Astrocyte of the hippocampus (primary cell): Measurements from ENCODE around the gene SORL1.
A peak's percentile ranks its signal among the peaks of the same experiment; 100 is the strongest.

ENCODE experiments used
- DNase-seq: peaks from one replicate; pipeline ENCODE4 v3.0.0; 2011; ENCODE audit warnings: low read depth, low spot score

SORL1 gene

DNA sequence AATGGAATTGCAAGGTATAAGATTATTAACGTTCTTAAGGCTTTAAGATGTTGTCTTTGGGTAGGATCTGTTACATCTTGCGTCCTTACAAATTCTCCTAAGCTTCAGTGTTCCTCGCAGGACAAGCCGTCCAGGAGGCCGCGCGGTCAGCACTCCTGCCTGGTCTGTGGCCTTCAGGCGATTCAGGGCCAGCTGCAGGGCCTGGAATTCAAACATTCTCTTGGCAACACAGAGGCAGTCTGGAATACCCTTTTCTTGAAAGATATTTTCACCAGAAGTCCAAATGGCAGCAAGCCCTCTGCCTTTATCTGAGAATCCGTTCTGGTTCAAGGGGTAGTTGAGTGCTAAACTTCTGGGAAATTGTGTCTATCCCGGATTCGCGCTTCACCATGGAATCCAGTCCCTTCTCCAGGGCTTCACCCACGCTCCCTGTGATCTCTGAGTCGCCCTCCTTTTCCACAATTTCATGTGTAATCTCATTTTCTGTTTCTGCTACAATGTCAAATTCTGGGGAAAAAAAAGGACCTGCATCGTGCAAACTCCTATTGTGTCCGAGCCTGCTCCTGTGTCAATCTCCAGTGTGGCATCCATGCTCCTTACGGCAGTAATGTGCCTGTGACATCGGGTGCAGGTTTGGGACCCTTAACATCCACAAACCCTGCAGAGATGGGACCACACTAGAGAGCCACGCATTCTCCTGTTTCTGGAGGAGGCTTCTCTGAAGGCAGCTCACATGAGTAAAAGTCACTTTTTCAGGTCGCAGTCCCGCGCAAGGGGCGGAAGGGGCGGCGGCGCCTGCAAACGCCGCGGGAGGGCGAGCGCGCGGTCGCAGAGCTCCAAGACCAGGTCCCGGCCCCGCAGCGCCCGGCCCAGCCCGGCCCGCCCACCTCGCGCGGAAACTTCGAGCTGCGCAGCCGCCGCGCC lies 25.4 kb upstream of the SORL1 start:
- DNase-seq = peak; percentile 56

DNA sequence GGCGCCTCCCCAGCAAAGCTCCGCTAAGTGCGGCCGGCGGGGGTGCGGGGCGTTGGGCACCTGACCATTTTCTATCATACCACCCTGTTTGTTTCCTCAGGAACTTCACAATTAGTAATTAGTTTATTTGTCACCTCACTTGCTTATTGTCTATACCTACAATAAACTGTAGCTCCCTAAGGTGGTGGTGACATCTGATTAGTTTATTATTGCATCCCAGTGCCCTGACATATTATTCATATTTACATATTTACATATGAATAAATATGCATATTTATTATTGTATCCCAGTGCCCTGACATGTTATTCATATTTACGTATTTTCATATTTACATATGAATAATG lies 24.7 kb upstream of the SORL1 start:
- DNase-seq = no peak

DNA sequence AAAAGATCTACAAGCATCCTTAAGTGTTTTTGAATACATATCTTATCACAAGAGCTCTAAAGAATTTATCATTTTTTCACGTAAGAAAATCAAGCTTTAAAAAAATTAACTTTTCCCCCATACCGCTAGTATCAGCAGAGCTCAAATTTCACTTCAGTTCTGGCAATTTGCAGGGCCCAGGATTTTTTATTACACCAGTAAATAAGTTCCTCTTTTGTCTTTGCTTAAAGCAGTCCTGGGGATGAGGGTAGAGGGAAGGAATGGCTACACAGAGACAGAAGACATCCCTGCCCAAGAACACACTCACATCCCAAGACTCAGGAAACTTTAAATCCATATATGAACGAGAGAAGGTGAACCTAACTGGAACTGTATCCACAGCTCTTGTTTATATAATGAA lies 22.6 kb upstream of the SORL1 start:
- no peak for DNase-seq

DNA sequence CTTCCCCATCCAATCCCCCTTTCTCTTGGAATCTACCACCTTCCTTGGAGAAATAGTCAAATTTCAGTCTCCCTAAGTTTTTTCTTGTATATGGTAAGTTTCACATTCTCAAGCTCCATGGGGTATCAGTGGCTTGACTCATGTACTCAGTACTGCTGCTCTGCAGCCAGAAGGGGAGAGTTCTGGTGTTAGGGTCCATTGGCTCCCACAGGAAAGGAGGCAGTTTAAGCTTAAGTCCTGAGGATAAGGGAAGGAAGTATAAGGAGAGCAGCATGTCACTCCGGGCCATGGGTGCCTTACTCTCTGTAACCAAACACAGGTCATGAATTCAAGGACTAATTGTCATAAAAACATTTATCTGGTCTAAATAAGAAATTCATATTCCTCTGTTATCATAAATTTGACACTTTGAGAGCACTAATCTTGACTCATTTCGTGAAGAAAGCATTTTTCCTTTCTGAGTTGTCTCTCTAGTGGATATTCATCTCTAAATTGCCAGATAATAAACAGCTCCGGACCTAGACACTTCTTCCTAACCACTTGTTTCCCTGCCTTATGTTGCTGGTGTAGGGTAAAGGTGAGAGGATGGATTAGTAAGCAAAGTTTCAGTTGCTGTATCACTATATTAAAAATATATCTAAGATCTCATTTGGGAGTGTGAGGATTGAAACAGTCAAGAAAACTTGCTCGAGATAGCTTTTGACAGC lies 20.1 kb upstream of the SORL1 start:
- no peak for DNase-seq

DNA sequence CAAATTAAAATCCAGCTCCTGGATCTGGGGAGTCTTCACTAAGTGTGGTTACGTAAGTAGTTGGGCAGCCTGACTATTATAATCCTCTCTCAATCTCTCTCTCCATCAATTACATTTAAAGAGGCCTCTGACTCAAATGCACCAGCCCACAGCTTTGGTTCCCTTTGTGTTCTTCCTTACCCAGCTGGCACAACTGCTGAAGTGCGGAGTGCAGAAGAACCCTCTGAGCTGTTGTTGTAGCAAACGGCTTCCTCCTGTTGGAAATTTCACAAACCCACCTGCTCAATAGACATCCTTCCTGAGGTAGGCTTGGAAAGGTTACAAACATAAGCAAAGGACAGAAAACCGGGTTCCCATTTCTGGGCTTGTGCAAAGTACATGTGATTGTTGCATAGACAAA lies 17.0 kb upstream of the SORL1 start:
- no peak for DNase-seq

DNA sequence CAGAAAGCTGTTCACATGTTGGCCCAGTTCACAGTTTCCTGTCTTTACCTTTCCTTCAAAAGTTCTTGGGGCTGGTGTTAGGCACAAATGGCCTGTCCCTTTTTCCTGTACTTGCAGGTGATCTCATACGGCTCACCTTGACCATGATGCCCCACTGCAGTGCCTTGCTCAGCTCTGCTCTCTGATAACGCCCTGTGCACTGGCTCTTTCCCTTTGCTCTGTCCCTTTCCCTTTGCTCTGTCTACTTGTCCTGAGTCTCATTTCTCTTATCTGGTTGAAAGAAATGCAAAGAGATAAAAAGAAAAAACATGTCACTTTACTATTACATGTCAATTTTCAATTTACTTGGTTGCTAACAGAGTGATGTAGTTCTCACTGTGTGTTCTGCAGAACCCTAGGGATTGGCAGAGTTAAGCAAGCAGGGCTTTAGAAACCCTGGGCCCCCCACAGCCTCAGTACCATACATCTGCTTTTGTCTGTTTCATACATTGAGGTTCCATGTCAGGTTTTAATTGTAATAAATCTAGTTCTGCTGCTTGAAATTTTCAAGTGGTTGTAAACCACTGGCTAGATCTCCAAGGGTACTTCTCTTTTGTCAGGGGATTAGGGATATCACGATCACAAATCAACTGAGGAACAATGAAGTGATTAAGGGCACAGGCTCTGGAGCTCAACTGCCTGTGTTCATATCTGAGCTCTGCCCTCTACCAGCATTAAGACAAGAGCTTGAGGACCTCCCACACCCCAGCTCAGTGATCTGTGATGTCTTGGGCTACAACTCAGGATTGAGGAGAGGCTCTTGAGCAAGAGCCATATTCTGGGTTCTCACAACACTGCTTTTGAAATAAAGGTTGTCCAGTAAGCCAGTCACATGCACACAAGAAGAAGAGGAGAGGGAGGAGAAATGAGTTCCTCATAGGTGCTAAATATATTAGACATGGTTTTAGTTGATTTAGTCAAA lies 16.3 kb upstream of the SORL1 start:
- DNase-seq = no peak

DNA sequence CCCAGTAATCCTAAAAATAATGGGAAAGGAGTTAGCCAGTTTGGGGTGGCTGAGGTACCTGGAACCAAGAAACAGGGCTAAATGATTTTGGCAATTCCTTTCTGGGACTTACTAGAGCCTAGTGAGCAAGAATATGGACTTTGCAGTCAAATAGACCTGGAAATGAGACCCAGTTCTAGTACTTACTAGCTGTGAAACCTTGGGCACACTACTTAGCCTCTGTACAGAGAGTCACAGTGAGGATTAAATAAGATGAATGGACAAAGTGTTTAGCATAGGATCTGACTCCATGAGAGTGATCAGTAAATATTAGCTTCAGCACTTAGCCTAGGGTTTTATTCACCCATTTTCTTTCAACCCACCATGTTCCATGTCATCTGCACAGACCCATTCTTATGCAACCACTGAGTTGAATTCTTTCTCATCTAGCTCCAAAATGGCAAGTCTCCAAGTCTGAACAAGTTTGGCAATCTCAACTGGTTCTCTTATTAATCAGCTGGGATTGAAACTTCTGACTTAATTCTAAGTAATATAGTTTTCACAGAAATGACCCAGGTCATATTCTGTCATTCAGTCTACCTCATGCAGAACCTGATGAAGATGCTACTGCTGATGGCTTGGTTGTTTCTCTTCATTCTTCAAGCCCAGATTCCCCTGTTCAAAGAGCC lies 15.0 kb upstream of the SORL1 start:
- peak; percentile 49 for DNase-seq

DNA sequence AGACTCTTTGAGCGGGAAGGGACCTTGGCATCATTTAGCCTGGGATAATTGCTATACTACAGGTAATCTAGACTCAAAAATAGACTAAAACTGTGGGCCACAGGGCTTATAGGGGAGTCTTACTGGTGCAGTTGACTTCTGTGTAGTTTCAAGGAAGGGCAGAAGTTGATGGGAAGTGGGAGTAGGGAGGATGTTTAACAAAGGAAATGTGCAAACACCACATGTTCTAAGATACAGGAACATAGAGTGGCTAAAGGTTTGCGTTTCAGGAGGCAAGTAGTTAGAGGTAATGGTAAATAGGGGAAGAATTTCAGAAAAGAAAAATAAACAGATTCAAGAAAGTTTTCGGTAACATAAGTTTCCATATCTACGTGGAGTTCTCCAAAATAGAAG lies 14.4 kb upstream of the SORL1 start:
- DNase-seq = no peak

DNA sequence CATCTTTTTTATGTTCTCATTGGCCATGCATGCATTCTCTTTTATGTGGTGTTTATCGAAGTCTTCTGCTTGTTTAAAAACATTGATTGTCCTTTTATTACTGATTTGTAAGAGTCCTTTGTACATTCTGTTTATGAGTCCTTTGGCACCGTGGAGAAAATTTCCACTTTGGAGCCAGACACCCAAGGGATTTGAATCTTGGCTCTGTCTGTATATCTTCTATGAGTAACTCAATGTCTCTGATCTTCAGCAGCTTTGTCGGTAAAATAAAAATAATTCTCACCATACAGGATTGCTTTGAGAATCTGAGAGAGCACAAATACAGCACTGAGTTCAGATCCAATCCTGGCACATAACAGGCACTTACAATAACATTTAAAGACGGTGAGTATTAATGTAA lies 12.8 kb upstream of the SORL1 start:
- no peak for DNase-seq

DNA sequence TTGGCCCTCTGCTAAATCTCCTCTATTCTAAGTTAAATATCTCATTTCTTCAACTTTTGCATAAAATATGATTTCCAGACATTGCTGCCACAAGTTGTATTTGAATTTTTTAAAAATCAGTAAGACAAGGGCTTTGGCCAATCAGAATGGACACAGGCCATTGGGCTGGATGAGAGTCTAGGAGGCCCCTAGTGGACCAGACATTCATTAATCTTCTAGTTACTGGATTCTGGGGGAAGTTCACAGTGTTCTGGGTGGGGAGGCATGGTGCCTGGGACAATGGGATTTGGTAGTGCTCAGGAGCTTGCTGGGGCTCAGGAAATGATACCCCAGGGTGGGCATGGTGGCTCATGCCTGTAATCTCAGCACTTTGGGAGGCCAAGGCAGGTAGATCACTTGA lies 12.4 kb upstream of the SORL1 start:
- no peak for DNase-seq

DNA sequence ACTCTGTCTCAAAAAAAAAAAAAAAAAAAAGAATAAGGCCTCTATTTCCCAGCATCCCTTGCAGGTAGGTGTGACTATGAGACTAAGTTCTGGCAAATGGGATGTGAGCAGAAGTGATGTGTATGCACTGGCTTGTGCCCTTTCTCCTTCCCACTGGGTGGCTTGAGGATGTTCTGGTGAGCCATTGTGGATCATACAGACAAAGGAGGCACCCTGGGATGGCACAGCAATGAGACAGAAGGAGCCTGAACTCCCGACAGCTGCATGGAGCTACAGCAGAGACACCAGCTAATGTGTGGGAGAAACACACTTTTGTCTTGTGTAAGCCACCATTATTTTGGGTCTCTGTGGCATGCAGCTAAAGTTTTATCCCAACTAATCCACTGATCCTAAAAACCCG lies 10.6 kb upstream of the SORL1 start:
- no peak for DNase-seq

DNA sequence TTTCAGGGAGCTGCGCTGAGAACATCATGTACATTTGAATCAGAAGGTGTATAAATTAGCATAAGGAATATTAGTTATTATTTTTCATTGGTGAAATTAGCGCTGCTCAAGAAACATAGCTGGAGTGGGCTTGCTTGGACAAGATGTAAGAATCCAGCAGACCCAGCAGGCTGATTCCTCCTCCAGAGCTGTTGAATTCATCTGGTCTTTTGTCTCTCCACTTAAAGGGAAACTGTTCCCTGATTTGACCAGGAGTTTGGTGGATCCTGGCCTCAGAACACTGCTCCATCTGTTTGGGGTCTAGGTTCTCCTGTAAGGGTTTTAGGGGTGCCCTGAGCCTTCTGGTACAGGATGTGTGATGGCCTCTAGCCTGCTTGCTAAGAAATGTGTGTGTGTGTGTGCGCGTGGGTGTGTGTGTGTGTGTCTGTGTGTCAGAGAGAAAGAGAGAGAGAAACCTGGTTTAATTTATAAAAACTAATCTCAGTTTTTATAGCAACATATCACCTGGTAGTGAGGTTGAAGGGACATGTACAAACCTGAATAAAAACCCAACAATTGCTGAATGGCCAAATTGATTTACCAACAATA lies 8.3 kb upstream of the SORL1 start:
- DNase-seq = no peak

DNA sequence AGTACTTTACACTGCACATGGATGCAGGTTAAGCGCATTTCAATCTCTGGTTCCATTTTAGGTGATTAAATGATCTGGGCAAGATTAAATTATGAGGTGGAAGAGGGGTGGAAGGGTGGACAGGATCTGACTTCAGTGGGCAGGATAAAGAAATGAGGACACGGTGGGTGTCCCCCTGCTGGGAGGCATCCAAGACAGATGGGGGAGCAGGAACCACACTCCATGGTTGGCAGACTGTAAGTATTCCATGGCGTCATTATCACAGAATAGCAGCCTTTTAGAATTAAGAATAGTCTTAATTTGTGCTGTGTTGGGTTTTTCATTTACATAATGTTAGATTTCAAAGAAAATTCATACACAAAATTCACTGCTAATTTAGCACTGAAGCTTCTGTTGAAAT lies 7.6 kb upstream of the SORL1 start:
- no peak for DNase-seq

DNA sequence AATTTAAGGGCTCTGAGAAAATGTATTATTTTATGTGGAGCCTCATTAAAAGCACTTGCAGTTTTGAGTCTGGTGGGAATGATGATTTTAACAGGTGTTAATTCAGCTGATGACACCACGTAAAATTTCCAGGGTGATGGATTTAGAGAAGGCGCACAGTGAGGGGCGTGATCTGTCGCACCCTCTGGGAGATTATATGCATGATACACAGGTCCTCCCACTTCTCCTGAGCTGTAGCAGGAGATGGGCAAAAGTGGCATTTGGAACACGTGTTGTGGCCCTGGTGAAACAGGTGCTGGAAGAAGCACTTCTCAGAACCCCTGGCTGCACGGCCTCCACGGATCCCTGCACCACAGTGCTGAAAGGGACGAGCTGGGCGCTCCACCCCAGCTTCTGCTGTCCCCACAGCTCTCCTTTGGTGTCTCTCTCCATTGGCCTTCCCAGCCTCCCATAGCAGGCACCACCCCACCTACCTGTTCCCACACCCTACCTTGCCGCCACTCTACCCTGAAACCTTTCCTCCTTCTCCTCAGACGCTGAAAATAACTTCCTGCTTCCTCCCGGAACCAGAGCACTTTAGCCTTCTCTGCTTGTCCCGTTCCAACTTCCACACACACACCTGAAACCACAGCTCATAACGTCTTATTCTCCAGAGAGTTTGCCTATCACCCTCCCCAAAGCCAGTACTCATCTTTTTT lies 6.9 kb upstream of the SORL1 start:
- DNase-seq = no peak

DNA sequence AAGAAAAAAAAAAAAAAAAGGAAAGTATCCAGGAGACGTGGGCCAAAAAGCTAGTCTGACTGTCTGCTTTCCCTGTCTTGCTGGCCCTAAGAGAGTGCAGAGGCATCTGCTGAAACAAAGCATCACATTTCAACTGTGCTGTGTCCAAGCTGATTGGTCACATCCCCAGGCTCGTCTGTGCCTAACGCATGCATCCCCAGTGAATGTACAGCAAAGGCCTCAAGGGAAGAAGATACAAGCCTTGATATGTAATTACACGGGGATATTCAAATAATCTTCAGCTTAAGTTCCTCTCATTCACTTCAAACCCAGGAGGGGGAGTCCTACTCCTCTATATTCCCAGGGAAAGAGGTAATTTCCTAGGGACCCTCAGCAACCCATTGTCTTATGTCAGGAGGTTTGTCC lies 5.4 kb upstream of the SORL1 start:
- peak; percentile 25 for DNase-seq

DNA sequence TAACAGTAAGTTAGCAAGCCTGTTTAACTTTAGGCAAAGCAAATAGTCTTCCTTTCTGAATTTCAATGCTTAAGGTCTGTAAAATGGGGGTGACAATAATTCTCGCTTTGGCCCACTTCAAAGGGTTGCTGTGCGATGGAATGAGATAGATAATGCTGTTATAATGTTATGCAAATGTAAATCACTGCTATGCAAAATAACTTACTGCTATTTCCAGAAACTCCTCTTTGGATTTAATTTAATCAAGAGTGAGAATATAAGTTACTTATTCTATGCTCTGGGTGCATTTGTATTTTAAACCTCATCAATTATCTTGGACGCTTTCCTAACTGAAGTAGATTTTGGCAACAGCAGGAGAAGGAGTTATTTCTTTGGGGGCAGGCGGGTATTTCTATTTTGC lies 4.1 kb upstream of the SORL1 start:
- no peak for DNase-seq

DNA sequence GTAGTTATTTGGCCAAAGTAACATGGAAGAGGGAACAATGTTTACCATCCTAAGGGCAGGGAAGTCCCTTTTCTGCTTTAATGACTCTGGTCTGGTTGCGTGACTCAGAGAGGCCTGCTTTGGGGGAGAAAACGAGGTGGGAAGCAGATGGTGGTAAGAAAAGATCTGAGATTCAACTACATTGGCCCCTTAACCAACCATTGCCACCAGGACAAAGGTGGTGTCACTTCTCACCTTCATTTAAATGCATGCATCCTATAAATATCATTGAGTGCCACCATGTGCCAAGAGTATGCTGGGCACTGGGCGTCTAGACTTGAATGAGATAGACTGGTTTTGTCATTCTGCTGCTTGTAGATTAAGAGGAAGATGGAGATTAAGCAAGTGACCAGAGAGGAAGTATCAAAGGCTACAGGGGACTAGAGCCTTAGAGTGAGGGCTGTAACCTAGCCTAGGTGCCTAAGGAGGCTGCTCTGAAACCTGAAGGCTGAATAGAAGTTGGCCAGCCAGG lies 3.6 kb upstream of the SORL1 start:
- no peak for DNase-seq

DNA sequence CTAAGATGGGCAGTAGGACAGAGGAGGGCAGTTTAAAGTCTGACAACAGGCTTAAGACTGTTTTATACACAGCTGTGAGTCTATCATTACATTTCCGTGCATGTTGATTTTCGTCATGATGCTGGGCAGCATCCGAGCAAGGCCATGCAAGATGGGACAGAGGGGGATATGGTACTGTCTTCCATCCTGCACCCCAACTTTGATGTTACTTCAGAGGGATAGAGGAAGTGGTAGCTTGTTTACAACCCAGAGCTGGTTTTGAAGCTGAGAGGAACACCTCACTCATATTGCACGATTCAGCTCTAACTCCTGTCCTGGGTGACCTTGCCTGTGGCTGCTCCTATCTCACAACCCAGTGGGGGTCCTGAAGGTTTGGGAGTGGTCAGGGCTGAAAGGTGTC lies 3.0 kb upstream of the SORL1 start:
- no peak for DNase-seq

DNA sequence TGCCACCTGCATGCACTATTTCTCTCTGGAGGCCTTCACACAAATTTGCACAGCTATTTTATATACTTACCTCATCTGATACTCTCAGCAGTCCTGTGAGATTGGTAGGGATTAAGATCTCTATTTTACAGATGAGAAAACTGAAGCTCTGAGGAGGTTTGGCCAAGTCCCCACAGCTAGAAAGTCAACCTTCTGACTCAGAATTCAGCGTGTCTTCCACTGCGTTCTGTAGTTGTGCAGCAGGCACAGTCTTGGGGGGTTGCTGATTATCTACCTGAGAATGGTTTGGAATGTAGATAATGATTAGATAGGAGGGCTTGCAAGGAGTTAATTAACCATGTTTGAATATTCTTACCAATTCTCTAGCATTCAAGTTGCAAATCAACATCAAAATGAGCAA lies 2.5 kb upstream of the SORL1 start:
- no peak for DNase-seq

DNA sequence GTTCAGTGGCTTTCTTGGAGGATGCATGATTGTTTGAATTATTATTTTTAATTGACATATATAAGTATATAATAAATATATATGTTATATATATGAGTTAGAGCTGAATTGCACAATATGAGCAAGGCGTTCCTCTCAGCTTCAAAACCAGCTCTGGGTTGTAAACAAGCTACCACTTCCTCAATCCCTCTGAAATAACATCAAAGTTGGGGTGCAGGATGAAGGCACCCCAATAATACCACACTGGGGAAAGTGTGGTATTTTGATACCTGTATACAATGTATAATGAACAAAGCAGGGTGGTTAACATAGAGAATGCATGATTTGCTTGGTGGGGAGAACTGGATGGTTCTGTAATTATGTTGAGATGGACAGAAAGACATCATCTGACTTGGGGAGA lies 1.7 kb upstream of the SORL1 start:
- DNase-seq = no peak
